NCI-H460 (cell line): ENCODE data around the gene PDK3. TPM values are rescaled to one million over a fixed set of nuclear protein-coding genes. Genes with fewer than 3 reads are reported as not detected.

Experiments
- DNase-seq: peaks from one replicate; pipeline ENCODE4 v3.0.0-alpha.2; 2016; ENCODE audit warnings: low read depth; ENCODE audit errors: extremely low read depth
- polyA plus RNA-seq: library from polyadenylated mRNA; depleted of rRNA; stranded (reverse); fragments of >200 nt; gene quantifications from 2 replicates; pipeline ENCODE4 v1.2.3, GENCODE V29; 2014; cell fraction: nucleus; rRNA removed
- total RNA-seq: library from RNA; depleted of rRNA; stranded (reverse); fragments of >200 nt; shearing (Covaris generic); gene quantifications from 2 replicates; pipeline ENCODE4 v1.2.3, GENCODE V29; 2014; rRNA removed

PDK3 gene
- 9.5 and 10.9 TPM in 2 replicates for total RNA-seq
- polyA plus RNA-seq, result 3.4 and 3.7 TPM in 2 replicates

DNA sequence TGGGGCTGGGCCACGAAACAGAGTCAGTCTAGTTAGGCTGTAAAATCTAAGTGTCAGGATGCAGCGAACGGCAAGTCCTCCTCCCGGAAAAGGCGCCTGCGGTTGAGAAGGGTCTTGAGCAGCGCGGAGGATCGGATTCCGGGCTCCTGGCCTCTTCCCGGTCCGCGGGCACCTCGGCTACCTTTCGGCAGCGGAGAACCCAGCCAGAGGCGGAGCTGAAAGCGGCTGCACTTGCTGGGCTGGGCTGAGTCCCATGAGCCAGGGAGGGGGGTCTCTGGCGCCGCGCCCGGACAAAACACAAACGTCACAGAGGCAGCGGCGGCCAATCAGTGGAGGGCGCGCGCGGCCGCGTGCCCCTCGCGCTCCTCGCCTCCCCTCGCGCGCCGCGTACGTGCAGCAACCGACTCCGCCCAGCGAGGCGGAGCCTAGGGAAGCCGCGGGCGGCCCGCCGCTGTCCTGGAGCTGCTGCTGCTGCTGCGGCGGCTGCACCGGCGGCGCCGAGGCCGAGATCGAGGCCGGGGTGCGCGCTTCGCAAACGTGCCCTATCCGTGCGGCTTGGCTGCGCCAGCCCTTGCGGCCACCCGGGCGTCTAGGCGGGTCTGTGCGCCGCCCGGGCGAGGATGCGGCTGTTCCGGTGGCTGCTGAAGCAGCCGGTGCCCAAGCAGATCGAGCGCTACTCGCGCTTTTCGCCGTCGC lies at the start of gene PDK3:
TSS of gene PDK3 (plus strand) at position 451 of the 696 bp plus-strand sequence. CDS start at position 621, 170 bp downstream.
- DNase-seq, result peak; percentile 76

DNA sequence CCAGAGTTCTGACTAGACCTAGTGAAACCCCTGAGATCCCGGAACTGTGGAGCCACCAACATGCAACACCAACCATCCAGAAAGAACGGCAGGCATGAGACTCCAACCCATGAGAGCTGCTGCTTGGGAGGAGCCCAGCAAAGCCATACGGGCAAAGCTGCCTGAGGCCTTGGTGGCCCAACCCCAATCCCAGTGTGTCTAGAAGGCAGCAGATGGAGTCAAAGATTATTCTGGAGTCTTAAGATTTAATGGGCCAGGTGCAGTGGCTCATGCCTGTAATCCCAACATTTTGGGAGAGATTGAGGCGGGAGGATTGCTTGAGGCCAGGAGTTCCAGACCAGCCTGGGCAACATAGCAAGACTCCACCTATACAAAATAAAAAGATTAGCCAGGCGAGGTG lies 49.2 kb upstream of the PDK3 start:
- DNase-seq, result no peak

DNA sequence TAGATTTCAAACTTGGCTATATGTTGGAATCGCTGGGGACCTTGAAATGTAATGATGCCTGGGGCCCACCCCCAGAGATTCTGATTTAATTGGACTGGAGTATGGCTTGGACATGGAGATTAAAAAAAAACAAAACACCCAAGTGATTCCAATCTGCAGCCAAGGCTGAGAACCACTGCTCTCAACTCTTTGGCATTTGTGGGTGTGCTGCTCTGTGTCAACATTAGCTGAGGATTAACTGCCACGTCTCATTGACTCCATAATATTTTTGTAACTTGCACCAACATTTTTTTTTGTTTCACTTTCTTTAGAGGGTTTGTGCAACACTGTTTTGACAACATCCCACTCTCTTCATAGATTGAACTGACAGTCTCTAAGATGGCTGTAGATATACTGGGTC lies 41.1 kb upstream of the PDK3 start:
- no peak for DNase-seq

DNA sequence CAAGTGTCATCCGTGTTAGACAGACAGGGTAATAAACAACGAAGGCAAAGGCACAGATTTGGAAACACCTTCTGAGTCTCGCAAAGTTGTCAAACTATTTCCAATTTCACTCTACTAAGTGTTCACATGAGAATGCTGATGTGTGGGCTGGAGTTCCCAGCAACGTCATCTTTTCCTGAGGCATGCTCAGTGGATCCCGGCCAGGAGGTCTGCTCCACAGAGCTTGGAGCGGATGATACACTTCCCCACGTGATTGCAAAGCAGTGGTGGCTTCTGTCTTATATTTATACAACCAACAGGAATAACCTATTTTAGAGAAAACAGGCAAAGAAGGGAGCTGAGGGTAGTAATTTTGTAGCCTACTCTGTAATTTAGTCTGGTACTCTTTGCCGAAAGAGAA lies 40.1 kb upstream of the PDK3 start:
- DNase-seq, result no peak

DNA sequence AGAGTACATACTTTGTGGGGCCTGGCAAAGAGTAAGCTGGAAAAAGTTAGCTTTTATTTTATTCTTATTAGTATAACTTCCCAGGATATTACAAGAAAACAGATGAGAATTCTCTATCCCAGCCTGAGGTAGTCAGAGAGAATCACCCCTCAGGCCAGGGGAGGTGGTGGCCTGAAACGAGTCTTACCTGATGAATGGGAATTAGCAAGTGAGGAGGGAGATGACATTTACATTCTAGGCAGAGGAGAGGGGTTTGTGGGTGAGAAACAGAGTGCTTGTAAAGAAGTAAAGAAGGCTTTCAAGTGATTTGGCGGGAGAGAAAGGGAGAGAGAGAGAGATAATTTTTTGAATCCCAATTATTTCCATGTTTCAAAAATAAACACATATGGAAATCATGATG lies 39.3 kb upstream of the PDK3 start:
- DNase-seq, result no peak

DNA sequence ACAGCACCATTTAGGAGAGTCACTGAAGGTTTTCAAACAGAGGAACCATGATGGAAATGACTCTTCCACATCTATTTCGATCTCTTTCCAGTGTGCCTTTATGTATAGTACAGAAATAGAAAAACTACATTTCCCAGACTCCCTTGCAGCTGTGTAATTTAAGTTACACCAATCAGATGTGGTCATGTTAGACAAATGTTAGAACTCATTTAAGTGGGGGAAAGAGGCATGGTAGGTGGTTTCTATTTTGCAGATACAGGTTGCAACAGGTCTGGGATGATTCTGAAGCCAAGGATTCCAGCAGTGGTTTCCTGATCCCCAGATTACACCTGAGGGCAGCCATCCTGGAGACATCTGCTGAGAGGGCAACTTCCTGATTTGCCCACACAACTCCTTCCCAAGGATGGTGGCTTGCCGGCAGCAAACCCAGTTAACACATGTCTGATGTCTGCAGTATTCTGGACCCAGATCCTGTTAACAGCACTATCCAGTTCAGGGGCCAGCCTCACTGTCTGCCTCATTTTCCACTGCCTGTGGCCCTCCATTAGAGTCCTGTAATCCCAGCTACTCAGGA lies 38.7 kb upstream of the PDK3 start:
- no peak for DNase-seq

DNA sequence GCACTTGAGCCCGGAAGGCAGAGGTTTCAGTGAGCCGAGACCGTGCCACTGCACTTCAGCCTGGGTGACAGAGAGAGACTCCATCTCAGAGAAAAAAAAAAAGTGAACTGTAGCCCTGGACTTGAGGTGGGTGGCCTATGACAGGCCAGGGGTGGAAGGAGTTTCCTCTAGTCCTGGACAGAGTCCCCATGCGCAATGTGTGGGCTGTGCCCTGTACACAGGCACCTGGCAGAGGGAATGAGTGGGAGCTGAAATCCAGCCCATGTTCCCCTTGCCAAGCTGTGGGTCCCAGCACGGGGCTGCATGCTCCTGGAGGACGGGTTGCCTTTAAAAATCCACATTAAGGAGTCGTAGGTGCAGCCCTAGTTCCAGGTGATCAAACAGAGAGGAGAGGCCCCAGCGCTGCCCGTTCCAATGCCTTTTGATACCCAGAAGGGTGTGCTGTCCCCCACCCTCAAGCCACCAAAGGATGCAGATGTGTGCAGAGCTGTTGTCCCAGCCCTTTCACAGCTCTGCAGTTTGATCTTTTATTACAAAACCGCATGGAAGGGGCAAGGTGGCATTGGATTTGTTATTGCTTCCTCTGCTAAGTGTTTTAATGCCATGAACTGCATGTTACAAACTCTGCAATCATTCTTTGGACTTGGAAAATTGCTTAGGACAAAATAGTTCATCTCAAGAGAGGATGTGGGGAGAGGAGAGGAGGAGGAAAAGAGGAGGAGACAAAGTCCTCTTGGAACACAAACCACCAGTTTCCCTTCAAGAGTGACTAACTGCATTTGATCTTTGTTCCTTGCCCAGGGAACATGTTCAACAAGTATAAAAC lies 38.0 kb upstream of the PDK3 start:
- no peak for DNase-seq

DNA sequence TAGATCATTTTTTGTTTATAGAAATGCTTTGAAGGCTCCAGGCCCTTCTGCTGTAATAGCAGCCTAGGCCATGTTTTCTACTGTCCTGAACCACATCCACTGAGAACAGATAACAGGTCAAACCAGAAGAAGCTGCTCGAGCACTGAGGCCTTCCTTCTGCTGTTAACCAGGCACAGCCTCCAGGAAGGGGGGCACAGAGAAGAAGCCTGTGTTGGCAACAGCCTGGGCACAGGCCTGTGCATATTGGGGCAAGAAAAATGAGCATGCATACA lies 37.4 kb upstream of the PDK3 start:
- DNase-seq, result no peak

DNA sequence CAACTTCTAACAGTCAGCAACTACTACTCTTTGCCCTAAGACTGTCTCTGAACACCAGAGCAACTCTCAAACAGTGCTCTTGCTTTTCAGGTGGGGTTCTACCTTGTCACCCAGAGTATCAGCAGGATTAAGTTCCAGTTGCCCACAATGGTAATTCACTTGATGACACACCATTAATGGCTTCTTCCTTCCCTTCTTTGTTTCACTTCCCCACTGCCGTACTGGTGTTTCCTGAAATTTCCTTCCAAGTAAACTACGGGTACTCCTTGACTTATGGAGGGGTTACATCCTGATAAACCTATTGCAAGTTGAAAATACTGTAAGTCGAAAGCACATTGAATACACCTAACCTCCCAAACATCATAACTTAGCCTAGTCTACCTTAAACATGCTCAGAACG lies 36.6 kb upstream of the PDK3 start:
- DNase-seq, result no peak

DNA sequence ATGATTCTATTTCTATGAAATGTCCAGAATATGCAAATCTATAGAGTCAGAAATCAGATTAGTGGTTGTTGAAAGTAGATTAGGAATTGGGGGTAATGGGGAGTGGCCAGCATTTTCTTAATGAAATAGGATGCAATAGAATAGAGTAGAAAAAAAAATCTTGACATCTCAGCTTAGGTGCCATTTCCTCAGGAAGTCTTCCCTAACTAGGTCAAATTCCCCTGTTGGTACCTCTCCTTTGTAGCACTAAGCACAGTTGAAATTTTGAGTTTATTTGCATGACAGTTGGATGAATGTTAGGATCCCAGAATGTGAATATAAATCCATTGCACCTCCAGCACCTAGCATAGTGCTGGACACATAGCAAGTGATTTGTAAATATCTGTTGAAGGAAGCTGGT lies 30.0 kb upstream of the PDK3 start:
- DNase-seq, result no peak

DNA sequence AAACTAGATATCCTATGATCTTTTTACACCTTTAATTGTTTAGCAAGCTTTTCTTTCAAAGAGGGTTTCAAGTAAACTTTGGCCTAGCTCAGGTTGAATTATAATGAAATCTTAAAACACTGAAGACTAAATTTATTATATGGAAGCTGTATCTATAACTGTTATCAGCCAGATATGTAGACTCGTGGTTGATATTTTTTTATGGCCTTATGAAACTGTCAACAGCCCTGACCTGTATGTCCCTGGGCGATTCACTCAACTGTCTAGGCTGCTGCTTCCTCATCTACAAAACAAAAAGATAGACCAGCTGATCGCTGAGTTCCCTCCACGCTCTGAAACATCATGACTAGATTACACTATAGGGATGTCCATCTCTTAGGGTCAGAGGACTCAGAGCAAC lies 21.2 kb upstream of the PDK3 start:
- no peak for DNase-seq

DNA sequence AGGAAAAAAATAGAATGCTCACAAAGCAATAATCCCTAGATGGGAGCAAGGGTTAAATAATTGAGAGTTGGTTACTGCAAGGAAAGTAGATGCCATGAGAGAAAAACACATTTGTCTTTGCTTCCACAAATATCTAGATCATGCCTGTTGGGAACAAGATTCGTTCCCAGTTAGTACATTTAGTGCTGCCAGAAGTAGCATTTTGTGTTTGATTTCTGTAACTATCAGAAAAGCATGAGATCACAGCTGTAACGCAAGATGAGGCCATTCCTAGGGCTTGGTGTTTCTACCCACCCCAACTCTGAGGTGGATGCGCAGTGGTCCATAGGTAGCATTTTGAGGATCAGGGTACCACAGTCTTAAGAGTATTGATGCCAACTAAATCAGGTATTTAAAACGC lies 20.4 kb upstream of the PDK3 start:
- DNase-seq, result no peak

DNA sequence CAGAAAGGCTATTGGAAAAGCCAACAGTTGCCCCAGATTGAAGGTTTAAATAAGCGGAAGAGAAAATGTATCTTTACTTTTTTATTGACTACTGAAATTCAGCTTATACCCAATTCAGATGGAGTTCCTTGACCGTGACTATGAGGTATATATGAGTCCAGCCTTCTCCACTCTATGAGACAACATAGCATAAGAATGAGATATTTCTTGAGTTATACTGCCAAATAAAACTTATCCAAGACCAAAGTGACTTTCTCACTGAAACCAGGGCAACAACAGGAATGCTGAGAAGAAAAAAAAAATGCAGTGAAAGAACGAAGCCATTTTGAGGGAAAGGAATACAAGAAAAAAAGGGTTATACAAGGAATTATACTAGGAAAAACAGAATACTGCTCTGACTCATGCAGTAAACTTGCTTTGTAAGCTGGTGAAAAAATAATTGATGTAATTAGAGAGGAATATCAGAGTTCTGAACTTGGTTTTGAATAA lies 16.3 kb upstream of the PDK3 start:
- DNase-seq, result no peak

DNA sequence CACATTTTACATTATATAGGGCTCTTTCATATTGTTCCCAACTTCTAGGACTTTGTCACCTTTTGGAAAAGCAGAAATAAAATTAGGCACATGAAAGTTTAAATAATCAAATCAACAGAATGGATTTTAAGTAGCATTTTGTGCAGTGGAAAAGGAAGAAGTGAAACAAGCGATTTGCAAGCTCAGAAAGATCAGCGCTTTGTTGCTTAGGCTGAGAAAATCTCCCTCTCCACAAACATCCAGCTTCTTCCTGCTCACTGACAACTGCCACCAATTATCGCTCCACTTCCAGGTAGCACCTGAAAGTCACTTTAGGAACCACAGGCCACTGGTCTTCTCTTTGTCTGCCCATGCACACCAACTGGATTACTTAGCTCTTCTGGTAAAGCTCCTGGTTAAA lies 2.0 kb upstream of the PDK3 start:
- DNase-seq, result no peak

DNA sequence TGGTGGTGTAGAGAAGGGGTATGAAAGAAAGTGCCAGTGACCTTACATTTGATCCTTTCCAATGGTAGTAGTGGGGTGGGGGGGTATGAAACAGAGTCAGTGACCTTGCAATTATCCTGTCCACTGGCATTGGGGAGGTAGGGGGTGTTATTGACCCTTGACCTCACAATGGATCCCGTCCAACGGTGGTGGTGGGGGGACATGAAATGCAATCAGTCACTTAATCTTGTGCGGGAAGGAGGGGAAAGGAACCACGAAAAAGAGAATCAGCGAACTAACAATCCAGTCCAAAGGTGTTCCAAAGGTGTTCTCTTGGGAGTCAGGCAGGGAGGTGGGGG lies 619 bp upstream of the PDK3 start:
- no peak for DNase-seq

DNA sequence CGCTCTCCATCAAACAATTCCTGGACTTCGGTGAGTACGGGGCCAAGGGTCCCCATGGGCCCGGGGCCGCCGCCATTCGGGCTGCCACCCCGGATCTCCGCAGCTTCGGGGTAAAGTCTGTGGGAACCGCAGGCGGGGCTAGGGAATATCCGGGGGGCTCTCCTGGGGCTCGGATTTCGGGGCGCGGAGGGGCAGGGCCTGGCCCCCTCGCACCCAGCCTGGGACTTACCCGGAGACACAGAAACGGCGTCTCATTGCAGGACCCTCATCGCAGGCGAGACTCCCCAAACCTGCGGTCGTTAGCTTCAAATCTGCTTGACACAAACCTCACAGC lies 413 bp downstream of the PDK3 start:
- DNase-seq, result no peak

DNA sequence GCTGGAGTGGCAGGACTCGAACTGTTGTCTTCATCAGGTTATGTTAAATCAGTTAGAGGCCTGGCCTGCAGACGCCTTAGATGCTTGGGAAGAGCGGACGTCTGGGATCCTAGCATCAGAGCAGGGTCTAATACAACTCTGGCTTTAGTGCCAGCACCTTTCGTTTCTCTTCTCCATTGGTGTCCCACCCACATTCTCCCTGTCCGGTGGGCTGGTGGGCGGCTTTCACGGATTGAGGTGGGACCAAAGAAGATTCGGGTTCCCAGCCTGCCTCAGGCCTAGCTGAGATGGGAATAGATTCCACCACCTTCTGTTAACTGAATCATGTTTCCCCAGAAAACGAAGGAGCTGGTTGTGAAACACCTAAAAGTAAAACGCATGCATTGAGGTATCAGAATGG lies 939 bp downstream of the PDK3 start:
- no peak for DNase-seq

DNA sequence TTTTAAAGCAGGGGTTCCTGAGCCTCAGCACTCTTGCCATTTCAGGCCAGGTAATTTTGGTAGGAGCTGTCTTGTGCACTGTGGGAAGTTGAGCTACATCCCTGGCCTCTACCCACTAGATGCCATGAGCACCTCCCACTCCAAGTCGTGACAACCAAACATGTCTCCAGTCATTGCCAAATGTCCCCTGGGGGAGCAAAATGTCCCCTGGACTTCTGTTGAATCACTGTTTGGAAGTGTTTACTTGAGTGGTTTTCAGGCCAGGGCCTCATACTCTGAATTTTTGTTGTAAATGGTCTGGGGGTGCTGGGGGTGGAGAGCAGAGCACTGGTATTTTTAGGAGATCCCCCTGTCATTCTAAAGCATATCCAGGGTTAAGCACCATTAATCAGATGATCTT lies 3.2 kb downstream of the PDK3 start:
- DNase-seq, result no peak

DNA sequence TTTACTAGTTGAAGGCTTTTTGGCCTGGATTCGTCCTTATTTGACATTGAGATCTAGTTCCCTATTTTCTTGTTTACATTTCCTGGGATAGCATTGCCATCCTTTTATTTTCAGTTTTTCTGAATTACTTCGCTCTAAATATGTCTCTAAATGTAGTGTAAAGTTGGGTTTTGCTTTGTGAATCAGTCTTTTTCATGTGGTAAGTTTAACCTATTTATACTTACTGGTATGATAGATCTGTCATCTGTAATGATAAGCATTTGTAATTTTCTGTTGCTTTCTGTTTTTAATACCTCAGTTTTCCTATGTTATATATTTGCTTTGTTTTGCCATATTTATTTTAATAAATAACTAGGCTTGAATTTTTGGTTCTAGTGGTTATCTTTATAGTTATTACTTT lies 6.7 kb downstream of the PDK3 start:
- DNase-seq, result no peak

DNA sequence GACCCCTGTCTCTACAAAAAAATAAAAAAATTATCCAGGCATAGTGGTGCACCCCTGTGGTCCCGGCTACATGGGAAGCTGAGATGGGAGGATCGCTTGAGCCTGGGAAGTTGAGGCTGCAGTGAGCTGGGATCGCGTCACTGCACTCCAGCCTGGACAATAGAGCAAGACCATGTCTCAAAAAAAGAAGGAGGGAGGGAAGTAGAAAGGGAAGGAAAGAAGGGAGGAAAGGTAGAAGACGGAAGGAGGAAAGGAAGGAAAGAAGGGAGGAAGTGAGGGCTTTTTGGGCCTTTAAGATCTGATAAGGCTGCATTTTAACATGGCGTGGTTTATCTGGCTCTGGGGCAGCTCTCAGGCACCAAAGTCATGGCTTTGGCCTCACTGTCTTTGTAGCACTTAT lies 10.4 kb downstream of the PDK3 start:
- DNase-seq, result no peak

DNA sequence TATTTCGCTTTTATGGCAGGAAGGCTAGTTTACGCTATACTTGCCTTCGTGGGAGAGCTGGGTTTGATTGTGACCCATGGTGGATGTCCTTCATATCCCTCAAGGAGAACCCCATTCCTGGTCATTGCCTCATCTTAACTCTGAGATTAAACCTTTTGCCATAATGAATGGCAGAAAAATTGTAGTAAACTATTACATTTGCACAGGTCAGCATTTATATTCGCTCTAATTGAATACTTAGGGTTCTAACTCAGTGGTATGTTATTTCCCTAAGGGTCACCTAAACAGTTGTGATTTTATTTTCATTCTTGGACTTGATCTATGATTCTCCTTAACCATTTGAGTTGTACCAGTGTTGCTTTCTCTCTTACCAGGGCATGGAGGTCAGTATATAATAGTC lies 13.4 kb downstream of the PDK3 start:
- no peak for DNase-seq

DNA sequence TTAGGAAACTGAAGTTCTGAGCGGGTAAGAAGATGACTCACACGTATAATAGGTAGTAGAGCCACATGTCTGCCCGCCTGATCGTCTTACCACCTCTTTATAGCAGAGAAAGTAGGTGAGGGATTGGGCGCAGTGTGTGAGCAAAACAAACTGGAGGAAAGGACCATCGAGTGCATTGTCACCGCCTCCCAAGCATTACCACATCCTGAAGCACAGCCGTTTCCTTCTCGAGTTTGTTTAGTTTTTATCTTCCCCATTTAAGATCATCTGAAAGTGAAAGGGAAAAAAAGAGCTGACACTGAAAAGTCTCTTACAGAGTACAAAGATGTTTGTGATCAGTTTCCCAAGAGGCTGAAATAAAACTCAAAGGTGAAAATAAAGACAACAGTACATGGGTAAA lies 14.8 kb downstream of the PDK3 start:
- no peak for DNase-seq
